HFF-Myc (cell line): ENCODE data around the gene CRTC2.

ENCODE experiments used
- DNase-seq: peaks from one replicate; pipeline ENCODE4 v3.0.0-alpha.2; 2011; ENCODE audit warnings: low read depth; ENCODE audit errors: extremely low read depth
- H3K4me3 ChIP-seq: replicated peaks from 2 replicates; pipeline ENCODE4 v1.5.1; 2011; ENCODE audit warnings: low read depth, mild to moderate bottlenecking, control low read depth, low read length
- TF ChIP-seq, protein P1 (sequence below): IDR thresholded peaks from 2 replicates; pipeline ENCODE4 v1.5.1; 2012; ENCODE audit warnings: mild to moderate bottlenecking, low read depth, low read length, control low read depth; ENCODE audit errors: missing control alignments

The CRTC2 gene

GRCh38 chr1:153934746-153935145, 23.7 kb downstream of the CRTC2 start:
- TF ChIP-seq, protein P1, sequence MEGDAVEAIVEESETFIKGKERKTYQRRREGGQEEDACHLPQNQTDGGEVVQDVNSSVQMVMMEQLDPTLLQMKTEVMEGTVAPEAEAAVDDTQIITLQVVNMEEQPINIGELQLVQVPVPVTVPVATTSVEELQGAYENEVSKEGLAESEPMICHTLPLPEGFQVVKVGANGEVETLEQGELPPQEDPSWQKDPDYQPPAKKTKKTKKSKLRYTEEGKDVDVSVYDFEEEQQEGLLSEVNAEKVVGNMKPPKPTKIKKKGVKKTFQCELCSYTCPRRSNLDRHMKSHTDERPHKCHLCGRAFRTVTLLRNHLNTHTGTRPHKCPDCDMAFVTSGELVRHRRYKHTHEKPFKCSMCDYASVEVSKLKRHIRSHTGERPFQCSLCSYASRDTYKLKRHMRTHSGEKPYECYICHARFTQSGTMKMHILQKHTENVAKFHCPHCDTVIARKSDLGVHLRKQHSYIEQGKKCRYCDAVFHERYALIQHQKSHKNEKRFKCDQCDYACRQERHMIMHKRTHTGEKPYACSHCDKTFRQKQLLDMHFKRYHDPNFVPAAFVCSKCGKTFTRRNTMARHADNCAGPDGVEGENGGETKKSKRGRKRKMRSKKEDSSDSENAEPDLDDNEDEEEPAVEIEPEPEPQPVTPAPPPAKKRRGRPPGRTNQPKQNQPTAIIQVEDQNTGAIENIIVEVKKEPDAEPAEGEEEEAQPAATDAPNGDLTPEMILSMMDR: no peak
- DNase-seq: no peak
- H3K4me3 ChIP-seq: no peak overlapping the region

- no peak for DNase-seq
- TF ChIP-seq, protein P1: no peak
- no peak overlapping the region for H3K4me3 ChIP-seq
These were observed 24.5 kb downstream of the CRTC2 start for GRCh38 chr1:153933955-153934354.

DNA sequence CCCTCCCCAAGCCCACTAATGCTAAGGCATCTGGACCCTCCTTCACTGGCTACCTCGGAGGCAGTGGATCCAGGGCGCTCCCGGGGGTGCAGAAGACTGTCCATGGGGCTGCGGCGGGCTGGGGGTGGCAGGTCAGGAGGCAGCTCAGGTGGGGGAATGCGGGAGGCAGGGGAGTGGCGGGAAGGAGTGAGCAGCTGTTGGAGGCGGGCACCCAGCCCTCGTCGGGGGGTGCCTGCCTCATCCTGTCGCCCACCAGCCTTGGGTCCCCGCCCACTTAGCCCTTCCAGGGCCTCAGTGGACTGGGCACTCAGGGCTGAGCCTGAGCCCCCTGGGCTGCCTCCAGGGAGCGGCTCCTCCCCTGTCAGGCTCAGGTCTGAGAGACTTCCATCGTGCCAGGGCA, 25.0 kb downstream of the CRTC2 start:
- H3K4me3 ChIP-seq: no peak overlapping the region
- DNase-seq: no peak
- TF ChIP-seq, protein P1: no peak

GRCh38 chr1:153932156-153933131, 26.0 kb downstream of the CRTC2 start:
- TF ChIP-seq, protein P1: no peak
- no peak overlapping the region for H3K4me3 ChIP-seq
- no peak for DNase-seq

DNA sequence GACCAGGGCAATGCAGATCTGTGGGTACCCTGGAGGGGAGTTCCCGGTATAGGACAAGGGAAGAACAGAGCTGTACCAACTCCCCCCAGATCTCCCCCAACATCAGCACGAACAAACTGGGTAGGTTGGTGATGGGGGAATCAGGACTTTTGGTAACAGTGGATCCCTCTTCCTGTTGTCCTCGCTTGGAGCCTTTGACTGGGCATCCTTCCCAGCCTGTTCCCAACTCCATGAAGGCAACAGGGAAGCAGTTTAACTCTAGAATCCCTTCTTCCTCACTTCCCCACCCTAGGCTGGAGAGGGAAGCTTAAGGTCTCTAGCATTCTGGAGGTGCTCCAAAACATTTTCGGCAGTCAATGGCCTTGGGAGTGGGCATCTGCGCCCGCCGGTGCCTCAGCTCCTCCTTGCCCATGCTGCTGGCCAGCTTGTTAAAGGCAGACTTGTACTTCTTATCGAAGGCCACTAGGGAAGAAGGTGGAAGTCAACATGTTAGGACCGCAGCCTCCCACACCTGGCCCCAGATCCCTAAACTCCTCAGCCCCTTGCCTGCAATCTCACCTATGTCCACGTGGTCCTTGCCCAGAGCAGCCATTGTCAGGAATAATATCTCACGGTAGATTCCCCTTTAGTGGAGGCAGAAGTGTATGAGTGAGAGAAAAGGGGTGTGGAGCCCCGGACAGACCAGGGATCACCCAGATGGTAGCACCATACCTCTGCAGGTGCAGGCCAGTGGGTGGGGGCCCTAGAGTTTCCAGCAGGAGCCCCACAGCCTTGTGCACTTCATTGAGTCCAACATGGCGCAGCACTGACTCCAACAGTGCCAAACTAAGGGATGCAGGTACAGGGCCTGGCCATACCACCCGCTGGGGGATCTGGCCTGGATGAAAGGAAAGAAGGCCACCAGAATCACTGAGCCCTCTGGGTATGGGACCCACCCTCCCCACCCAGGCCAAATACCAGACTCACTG, 28.1 kb downstream of the CRTC2 start:
- no peak for DNase-seq
- no peak overlapping the region for H3K4me3 ChIP-seq
- TF ChIP-seq, protein P1: no peak

- no peak for DNase-seq
- TF ChIP-seq, protein P1: no peak
- no peak overlapping the region for H3K4me3 ChIP-seq
These were observed 29.0 kb downstream of the CRTC2 start for GRCh38 chr1:153929426-153929825.
